EL (cell line): ENCODE measurements around the gene SLC7A11.
A peak's percentile ranks its signal among the peaks of the same experiment; 100 is the strongest.

ENCODE experiments used
- DNase-seq: peaks from one replicate; pipeline ENCODE4 v3.0.0-alpha.2; 2016

The SLC7A11 gene

DNA sequence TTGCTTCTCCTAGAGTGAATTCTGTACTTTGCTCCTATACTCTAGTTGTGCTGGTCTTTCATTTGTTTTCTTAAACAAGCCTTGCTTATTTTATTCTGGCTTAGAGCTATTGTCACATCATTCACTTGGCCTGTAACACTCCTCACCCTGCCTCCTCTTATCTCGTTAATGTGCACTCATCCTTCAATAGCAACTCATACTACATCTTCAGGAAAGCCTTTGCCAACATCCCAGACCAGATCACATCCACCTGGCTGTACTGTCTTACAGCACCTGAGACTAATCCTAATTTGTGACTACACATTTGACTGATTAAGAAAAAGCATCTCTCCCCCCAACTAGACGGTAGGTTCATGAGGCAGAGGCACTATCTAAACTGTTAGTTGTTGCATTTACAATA is 80.8 kb downstream of the SLC7A11 start:
- no peak for DNase-seq

DNA sequence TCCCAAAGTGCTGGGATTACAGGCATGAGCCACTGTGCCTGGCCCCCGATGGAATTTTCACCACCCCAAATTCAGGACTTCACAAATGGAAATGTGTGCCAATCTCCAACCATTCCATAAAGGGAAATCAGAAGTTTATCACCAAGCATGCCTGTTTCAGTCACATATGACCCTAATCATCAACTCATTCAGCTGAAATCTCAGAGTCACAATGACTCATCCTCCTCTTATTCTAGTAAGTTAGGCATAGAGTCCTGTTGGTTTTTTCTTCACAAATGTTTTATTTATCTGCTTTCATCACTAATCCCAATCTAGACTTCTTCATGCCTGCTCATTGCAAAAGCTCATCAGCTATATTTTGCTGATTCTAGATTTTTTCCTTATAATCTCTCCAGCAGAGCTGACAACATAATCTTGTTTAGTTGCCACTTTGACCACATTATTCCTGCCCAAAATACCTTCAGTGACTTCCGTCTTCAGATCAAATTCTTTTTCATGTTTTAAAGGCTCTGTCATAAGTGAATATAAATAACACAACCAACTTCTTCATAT is 83.3 kb downstream of the SLC7A11 start:
- peak; percentile 81 for DNase-seq

DNA sequence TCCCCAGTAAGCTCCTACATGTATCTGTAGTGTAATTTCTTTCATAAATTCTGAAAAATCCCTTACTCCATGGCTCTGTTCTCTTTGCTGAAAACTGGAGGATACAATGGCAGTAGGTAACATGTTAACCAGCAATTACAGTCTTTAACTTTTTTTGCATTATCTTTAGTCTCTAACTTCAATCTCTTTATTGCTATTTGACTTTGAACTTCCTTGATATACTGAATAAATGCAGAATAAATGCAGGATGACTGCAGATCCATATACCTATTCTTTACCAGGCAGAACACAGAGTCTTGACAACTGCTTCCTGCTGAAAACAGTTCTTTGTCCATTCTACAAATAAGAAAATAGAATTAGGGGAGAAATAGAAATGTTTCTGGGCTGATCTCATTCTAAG is 101.3 kb downstream of the SLC7A11 start:
- no peak for DNase-seq

DNA sequence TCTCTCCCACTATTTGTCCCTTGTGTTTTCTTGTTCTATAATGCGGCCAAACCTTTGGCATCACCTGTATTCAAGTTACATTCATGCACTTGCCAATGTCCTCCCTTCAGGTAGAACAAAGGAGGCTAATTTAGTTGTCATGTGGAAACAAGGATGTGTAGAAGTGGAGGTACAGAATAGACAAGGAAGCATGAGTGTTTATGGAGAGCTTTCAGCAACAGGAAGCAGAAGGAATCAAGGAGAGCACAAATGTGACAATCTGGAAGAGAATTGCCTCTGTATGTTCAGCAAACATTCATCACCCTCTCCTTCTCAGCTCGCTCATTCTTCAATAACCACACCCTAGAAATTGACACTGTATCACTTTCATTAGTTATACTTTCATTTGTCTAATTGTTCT is 103.4 kb downstream of the SLC7A11 start:
- DNase-seq, result no peak

DNA sequence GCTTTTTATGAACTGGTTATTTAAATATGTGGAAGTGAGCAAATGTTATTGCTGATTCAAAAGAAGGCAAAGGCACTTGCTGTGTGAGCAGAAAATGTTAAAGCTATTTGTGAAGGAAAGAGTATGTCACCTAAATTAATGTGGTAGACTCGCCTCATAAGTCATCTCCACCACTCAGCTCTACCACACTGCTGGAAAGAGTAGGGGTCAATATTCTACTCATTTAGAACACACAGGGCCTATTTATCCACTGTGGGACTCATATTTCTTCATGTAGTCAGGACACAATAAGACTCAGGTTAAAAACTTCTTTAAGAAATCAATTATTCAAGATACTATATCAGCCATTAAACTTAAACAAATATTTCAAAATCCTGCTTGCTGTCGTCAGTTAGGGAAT is 106.5 kb downstream of the SLC7A11 start:
- DNase-seq, result no peak

DNA sequence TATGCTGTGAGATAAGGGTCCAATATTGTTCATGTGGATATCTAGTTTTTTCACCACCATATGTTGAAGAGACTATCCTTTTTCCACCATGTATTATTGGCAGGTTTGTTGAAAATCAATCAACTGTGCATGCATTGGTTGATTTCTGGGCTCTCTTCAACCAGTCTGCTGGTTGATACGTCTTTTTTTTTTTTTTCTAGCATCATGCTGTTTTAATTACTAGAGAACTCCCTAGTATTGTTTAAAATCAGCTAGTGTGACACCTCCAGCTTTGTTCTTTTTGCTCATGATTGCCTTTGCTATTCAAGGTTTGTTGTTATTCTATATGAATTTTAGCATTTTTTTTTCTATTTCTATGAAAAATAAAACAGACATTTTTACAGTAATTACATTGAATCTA is 123.9 kb downstream of the SLC7A11 start:
- DNase-seq, result no peak

DNA sequence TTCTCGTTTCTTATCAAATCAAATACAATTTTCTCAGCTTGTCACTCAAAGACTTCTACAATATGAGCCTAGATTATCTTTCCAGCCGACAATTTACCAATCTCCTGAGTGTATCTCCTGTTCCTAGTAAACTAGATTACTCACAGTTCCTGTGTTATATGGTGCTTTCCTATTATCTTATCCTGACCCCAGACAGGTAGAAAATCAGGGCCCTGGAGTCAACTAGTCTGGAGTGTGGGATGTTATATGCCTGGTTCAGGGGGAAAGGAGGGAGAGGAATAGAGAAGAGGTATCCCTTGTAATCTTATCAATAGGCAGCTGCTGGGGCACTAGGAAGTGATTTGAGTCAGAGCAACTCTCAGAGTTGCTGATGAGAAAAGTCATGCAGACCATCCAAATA is 127.1 kb downstream of the SLC7A11 start:
- no peak for DNase-seq

DNA sequence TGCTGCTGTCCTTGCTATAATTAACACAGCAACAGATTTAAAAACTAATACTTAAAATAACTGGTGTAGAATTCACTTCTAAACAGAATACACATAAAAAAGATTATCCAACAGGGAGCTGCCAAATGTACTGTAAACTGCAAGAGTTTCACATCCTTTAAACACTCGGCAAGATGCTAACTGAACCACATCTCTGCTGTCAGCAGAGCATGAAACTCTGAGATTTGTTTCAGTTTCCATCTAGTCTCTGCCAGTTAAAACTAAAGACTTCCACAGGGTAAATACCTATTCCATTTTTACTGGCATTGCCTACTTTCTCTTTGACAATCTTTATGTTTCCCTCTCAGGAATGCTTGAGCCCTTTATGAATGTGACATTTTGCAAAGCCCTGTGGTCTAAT is 127.7 kb downstream of the SLC7A11 start:
- peak; percentile 6 for DNase-seq
